ENCODE results near the gene AK4.
"Not testable (repeated sequence)": the region's sequence is repeated elsewhere in the genome, so short reads cannot be mapped to it uniquely, and the experiment has no call there.

DNA sequence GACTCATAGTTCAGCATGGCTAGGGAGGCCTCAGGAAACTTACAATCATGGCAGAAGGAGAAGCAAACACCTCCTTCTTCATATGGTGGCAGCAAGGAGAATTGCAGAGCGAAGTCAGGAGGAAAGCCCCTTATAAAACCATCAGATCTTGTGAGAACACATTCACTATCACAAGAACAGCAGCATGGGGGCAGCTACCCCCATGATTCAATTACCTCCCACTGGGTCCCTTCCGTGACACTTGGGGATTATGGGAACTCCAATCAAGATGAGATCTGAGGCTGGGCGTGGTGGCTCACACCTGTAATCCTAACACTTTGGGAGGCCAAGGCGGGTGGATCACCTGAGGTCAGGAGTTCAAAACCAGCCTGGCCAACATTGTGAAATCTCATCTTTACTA, 18.9 kb upstream of the AK4 start:
- TF ChIP-seq POLR2AphosphoS5, POLR2A (IDR thresholded peaks at IDR 0.05; ENCODE audit: low read depth, low read length): not testable (repeated sequence)
